Peyer's patch (tissue), 4 donors: ENCODE data around the gene ACTR10.

Source experiments
- POLR2A ChIP-seq, 2 donors: fragments of 450-650 bp; IDR thresholded peaks; one replicate each; pipeline ENCODE4 v1.5.1; 2017; ENCODE audit warnings: antibody characterized with exemption in 2 of 2, mild to moderate bottlenecking in 2 of 2, moderate library complexity in 2 of 2
- TF ChIP-seq, protein P1 (sequence below), 6 experiments: fragments of 450-650 bp in 4 of 6; fragments of 200-600 bp in 2 of 6; sonication (generic) in 1 of 6; IDR thresholded peaks; one replicate each; pipeline ENCODE4 v1.5.1; 2017 to 2019; ENCODE audit warnings: antibody characterized with exemption in 6 of 6, mild to moderate bottlenecking in 3 of 6, moderate library complexity in 1 of 6

DNA sequence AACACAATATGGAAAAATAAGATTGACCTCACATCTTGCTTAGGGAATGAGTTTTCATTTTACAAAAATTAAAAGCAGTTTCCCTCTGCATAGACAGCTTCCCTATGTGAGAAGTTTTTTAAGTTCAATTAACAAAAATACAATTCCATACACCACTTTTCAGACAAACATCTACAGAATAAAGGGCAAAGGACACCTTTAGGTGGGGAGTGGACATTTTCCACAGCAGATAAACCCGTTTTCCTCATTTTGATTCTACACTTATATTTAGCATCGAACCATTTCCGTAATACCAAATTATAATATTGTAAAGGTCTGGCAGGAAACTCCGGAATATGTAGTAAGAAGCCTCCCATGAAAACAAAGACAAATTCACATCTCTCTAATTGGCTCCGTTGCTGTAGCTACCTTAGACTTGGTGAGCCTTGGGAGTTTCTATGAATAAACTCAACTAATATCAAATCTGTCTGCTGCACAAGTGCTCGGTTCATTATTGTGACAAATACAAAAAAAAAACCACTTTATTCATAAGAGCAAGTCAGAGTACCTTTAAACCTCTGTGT lies 49.6 kb upstream of the ACTR10 start:
- no peak for TF ChIP-seq POLR2A (IDR thresholded peaks at IDR 0.05)
- TF ChIP-seq, protein P1, sequence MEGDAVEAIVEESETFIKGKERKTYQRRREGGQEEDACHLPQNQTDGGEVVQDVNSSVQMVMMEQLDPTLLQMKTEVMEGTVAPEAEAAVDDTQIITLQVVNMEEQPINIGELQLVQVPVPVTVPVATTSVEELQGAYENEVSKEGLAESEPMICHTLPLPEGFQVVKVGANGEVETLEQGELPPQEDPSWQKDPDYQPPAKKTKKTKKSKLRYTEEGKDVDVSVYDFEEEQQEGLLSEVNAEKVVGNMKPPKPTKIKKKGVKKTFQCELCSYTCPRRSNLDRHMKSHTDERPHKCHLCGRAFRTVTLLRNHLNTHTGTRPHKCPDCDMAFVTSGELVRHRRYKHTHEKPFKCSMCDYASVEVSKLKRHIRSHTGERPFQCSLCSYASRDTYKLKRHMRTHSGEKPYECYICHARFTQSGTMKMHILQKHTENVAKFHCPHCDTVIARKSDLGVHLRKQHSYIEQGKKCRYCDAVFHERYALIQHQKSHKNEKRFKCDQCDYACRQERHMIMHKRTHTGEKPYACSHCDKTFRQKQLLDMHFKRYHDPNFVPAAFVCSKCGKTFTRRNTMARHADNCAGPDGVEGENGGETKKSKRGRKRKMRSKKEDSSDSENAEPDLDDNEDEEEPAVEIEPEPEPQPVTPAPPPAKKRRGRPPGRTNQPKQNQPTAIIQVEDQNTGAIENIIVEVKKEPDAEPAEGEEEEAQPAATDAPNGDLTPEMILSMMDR (IDR thresholded peaks at IDR 0.05), result no peak
